HT-29 (cell line): ENCODE data around the gene SLC6A8. TPM values are rescaled to one million over a fixed set of nuclear protein-coding genes. Genes with fewer than 3 reads are reported as not detected.
"Not testable (repeated sequence)": the region's sequence is repeated elsewhere in the genome, so short reads cannot be mapped to it uniquely, and the experiment has no call there.

Experiments used
- DNase-seq: peaks from one replicate; pipeline ENCODE4 v3.0.0-alpha.2; 2015; ENCODE audit warnings: low spot score
- total RNA-seq: library from RNA; depleted of rRNA; stranded (reverse); fragments of >200 nt; shearing (Covaris generic); gene quantifications from 2 replicates; pipeline ENCODE4 v1.2.3, GENCODE V29; 2014

Gene SLC6A8
- total RNA-seq, 1 experiment from 2014 or later: 127 TPM

- DNase-seq: not testable (repeated sequence)
Observed at GRCh38 chrX:153730115-153730514, 42.4 kb downstream of the SLC6A8 start.

GRCh38 chrX:153731117-153731844 lies 43.6 kb downstream of the SLC6A8 start:
- DNase-seq: no peak

GRCh38 chrX:153731845-153732215 lies 44.1 kb downstream of the SLC6A8 start:
- DNase-seq: no peak

GRCh38 chrX:153732401-153732800 lies 44.7 kb downstream of the SLC6A8 start:
- no peak for DNase-seq

- DNase-seq: no peak
Observed at GRCh38 chrX:153733651-153734240, 46.0 kb downstream of the SLC6A8 start.

- no peak for DNase-seq
Observed at GRCh38 chrX:153734871-153735270, 47.1 kb downstream of the SLC6A8 start.

- DNase-seq: peak; percentile 25
Observed at GRCh38 chrX:153735274-153735673, 47.5 kb downstream of the SLC6A8 start.

- DNase-seq: no peak
Observed at GRCh38 chrX:153736071-153736820, 48.5 kb downstream of the SLC6A8 start.

GRCh38 chrX:153736871-153737441 lies 49.2 kb downstream of the SLC6A8 start:
- DNase-seq: no peak

- no peak for DNase-seq
Observed at GRCh38 chrX:153738056-153738605, 50.4 kb downstream of the SLC6A8 start.

GRCh38 chrX:153739754-153740486 lies 52.2 kb downstream of the SLC6A8 start:
- DNase-seq: no peak

GRCh38 chrX:153740631-153741222 lies 53.0 kb downstream of the SLC6A8 start:
- no peak for DNase-seq

GRCh38 chrX:153741446-153741845 lies 53.7 kb downstream of the SLC6A8 start:
- DNase-seq: no peak

GRCh38 chrX:153742111-153742510 lies 54.4 kb downstream of the SLC6A8 start:
- not testable (repeated sequence) for DNase-seq

GRCh38 chrX:153742796-153743467 lies 55.2 kb downstream of the SLC6A8 start:
- DNase-seq: not testable (repeated sequence)

- DNase-seq: peak; percentile 86
Observed at GRCh38 chrX:153743468-153744209, 55.9 kb downstream of the SLC6A8 start.

GRCh38 chrX:153744210-153745066 lies 56.7 kb downstream of the SLC6A8 start:
- peak; percentile 30 for DNase-seq

- not testable (repeated sequence) for DNase-seq
Observed at GRCh38 chrX:153745067-153745433, 57.3 kb downstream of the SLC6A8 start.
